Mesenchymal stem cell (in vitro differentiated cells and primary cell): ENCODE data around the gene SERINC5.
"Not testable (repeated sequence)": the region's sequence is repeated elsewhere in the genome, so short reads cannot be mapped to it uniquely, and the experiment has no call there.

Source experiments
- DNase-seq: peaks from one replicate; pipeline ENCODE4 v3.0.0-alpha.2; 2013
- H2AFZ ChIP-seq: one replicate; pipeline ENCODE4 v1.6.1; 2013; ENCODE audit warnings: low read depth, mild to moderate bottlenecking, control low read depth, inconsistent platforms, low read length, moderate library complexity
- H2AK5ac ChIP-seq: 2 replicates; pipeline ENCODE4 v1.6.1; 2013; ENCODE audit warnings: low read length, moderate library complexity, mild to moderate bottlenecking, inconsistent platforms; ENCODE audit not compliant: severe bottlenecking
- H2BK120ac ChIP-seq: one replicate; pipeline ENCODE4 v1.6.1; 2013; ENCODE audit warnings: low read depth, mild to moderate bottlenecking, inconsistent platforms, low read length, moderate library complexity
- H2BK12ac ChIP-seq, 2 experiments: one replicate each; pipeline ENCODE4 v1.6.1; 2013; ENCODE audit warnings: inconsistent platforms in 2 of 2, low read length in 2 of 2, mild to moderate bottlenecking in 2 of 2, moderate library complexity in 2 of 2, control low read depth in 1 of 2
- H2BK15ac ChIP-seq: one replicate; pipeline ENCODE4 v1.6.1; 2013; ENCODE audit warnings: mild to moderate bottlenecking, low read depth, inconsistent platforms; ENCODE audit not compliant: poor library complexity, severe bottlenecking
- H2BK5ac ChIP-seq: 2 replicates; pipeline ENCODE4 v1.6.1; 2013; ENCODE audit warnings: low read depth, mild to moderate bottlenecking, low read length, control low read depth, inconsistent platforms; ENCODE audit not compliant: poor library complexity, severe bottlenecking
- H3K14ac ChIP-seq, 2 experiments: one replicate each; pipeline ENCODE4 v1.6.1; 2013; ENCODE audit warnings: inconsistent platforms in 2 of 2, low read length in 2 of 2, control low read depth in 1 of 2, mild to moderate bottlenecking in 1 of 2, moderate library complexity in 1 of 2
- H3K18ac ChIP-seq, 2 experiments: one replicate each; pipeline ENCODE4 v1.6.1; 2013; ENCODE audit warnings: inconsistent platforms in 2 of 2, low read length in 2 of 2, control low read depth in 1 of 2, low read depth in 1 of 2, mild to moderate bottlenecking in 1 of 2
- H3K23ac ChIP-seq, 2 experiments: one replicate each; pipeline ENCODE4 v1.6.1; 2013; ENCODE audit warnings: inconsistent platforms in 2 of 2, low read length in 2 of 2, mild to moderate bottlenecking in 2 of 2, moderate library complexity in 2 of 2, control low read depth in 1 of 2
- H3K27ac ChIP-seq: 2 replicates; pipeline ENCODE4 v1.5.1; 2013; ENCODE audit warnings: mild to moderate bottlenecking, moderate library complexity, low read length, control low read depth, inconsistent platforms; ENCODE audit not compliant: poor library complexity, severe bottlenecking
- H3K27me3 ChIP-seq, 2 experiments: 2 replicates each; pipeline versions ENCODE4 v1.6.1 to v1.7.0; 2013; ENCODE audit warnings: low read length in 2 of 2, mild to moderate bottlenecking in 2 of 2, moderate library complexity in 2 of 2, control low read depth in 1 of 2, inconsistent platforms in 1 of 2; ENCODE audit not compliant: control insufficient read depth in 1 of 2, insufficient read depth in 1 of 2
- H3K36me3 ChIP-seq, 2 experiments: 2 replicates each; pipeline versions ENCODE4 v1.6.1 to v1.7.0; 2013; ENCODE audit warnings: low read length in 2 of 2, control low read depth in 1 of 2, inconsistent platforms in 1 of 2, low read depth in 1 of 2, mild to moderate bottlenecking in 1 of 2; ENCODE audit not compliant: insufficient read depth in 2 of 2, control insufficient read depth in 1 of 2
- H3K4ac ChIP-seq, 2 experiments: one replicate each; pipeline ENCODE4 v1.6.1; 2013; ENCODE audit warnings: inconsistent platforms in 2 of 2, low read length in 2 of 2, mild to moderate bottlenecking in 2 of 2, moderate library complexity in 2 of 2, control low read depth in 1 of 2, low read depth in 1 of 2
- H3K4me1 ChIP-seq: 2 replicates; pipeline ENCODE4 v1.6.1; 2013; ENCODE audit warnings: low read depth, low read length, control low read depth; ENCODE audit not compliant: control insufficient read depth, insufficient read depth
- H3K4me2 ChIP-seq: 2 replicates; pipeline ENCODE4 v1.6.1; 2013; ENCODE audit warnings: low read length, mild to moderate bottlenecking, inconsistent platforms; ENCODE audit not compliant: poor library complexity, severe bottlenecking
- H3K4me3 ChIP-seq, 2 experiments: 2 replicates each; pipeline versions ENCODE4 v1.5.1 to v1.7.0; 2013; ENCODE audit warnings: low read length in 2 of 2, mild to moderate bottlenecking in 2 of 2, control low read depth in 1 of 2, low read depth in 1 of 2; ENCODE audit not compliant: insufficient read depth in 1 of 2
- H3K79me1 ChIP-seq: replicated peaks from 2 replicates; pipeline ENCODE4 v1.6.1; 2013; ENCODE audit warnings: mild to moderate bottlenecking, control low read depth, low read length, inconsistent platforms; ENCODE audit not compliant: poor library complexity, severe bottlenecking
- H3K9ac ChIP-seq: 2 replicates; pipeline ENCODE4 v1.7.0; 2013; ENCODE audit warnings: mild to moderate bottlenecking, low read length, moderate library complexity
- H3K9me3 ChIP-seq: 2 replicates; pipeline ENCODE4 v1.7.0; 2013; ENCODE audit warnings: mild to moderate bottlenecking, low read length; ENCODE audit not compliant: control insufficient read depth
- H4K8ac ChIP-seq: one replicate; pipeline ENCODE4 v1.6.1; 2013; ENCODE audit warnings: inconsistent platforms, mild to moderate bottlenecking, low read length, moderate library complexity
- H4K91ac ChIP-seq: one replicate; pipeline ENCODE4 v1.6.1; 2013; ENCODE audit warnings: mild to moderate bottlenecking, low read length, inconsistent platforms
- WGBS: methylation state at CpG from one replicate; pipeline ENCODE4 v1.1.7; 2013; ENCODE audit warnings: mixed read lengths; 5-methylcytosine and 5-hydroxymethylcytosine counted together

The SERINC5 gene

DNA sequence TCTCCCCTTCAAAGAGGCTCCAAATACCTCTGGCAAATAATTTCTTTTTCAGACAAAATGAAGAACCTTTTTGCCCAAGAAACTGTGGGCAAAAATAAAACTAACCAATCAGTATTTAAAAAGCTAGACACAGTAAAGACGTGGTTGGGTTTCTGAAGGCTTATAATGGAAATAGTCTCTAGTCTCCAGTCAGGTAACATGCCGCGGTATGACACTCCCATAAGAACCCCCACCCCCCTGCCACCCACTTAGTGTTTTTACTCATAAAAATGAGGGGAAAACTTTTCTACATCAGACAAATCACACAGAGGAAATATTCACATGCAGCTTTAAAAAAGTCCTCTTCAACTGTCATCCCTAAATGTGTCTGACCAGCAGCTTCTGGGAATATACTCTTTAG, 115.4 kb downstream of the SERINC5 start:
- WGBS, result 92% methylated on average over 3 of the region's 3 CpGs
- peak overlapping the region; percentile 71 for H3K9ac ChIP-seq
- no peak overlapping the region for H2AFZ ChIP-seq
- no peak overlapping the region for H3K14ac ChIP-seq
- H2BK12ac ChIP-seq, result no peak overlapping the region
- H3K4me3 ChIP-seq, result no peak overlapping the region
- no peak overlapping the region for H2BK5ac ChIP-seq
- H3K36me3 ChIP-seq, result peaks cover 3 to 22% of the 10 kb centered on the region in 2 experiments
- H3K4me2 ChIP-seq, result no peak overlapping the region
- H2BK120ac ChIP-seq, result no peak overlapping the region
- H3K27me3 ChIP-seq, result no peaks in the 10 kb centered on the region
- no peaks in the 10 kb centered on the region for H3K9me3 ChIP-seq
- H2AK5ac ChIP-seq, result no peak overlapping the region
- no peak overlapping the region for H2BK15ac ChIP-seq
- no peak overlapping the region for H3K18ac ChIP-seq
- H3K4me1 ChIP-seq, result no peaks in the 10 kb centered on the region
- no peak overlapping the region for H4K91ac ChIP-seq
- H3K27ac ChIP-seq, result no peak overlapping the region
- DNase-seq, result no peak
- H3K4ac ChIP-seq, result no peak overlapping the region
- no peaks in the 10 kb centered on the region for H3K79me1 ChIP-seq
- no peak overlapping the region for H3K23ac ChIP-seq
- H4K8ac ChIP-seq, result no peak overlapping the region

DNA sequence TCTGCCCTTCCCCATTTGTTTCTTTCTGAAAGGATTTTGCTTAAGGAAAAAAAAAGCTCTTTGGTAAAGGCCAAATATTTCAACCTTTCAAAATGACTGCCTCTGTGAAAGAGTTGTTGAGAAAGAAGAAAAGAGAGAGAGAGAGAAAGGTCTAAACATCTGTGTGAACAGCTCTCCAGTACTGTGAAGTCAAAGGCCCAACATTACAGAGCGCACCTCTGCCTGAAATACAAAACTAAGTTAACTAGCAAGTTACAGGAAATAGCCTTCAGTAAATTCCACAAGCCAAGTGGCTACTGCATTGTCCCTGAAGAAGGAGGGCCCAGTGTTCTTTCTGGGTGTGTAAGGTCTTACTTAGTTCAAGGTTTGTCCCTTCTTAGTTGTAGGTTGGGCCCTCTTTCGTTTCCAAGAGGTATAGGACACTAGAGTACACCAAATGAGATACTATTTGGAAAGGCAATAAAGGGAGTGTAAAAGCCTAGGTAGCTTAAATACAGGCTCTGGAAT, 116.3 kb downstream of the SERINC5 start:
- Histone ChIP-seq H3K18ac (no peak overlapping the region), H2BK120ac (no peak overlapping the region), H3K36me3 (peaks cover 3 to 16% of the 10 kb centered on the region in 2 experiments), H3K4me2 (no peak overlapping the region), H3K27me3 (no peaks in the 10 kb centered on the region), H2BK15ac (no peak overlapping the region), H2AK5ac (no peak overlapping the region), H3K79me1 (no peaks in the 10 kb centered on the region), H3K23ac (no peak overlapping the region), H4K8ac (no peak overlapping the region), H2BK12ac (no peak overlapping the region), H3K4me3 (no peak overlapping the region), H3K14ac (no peak overlapping the region), H4K91ac (no peak overlapping the region), H2BK5ac (no peak overlapping the region), H2AFZ (no peak overlapping the region), H3K4ac (no peak overlapping the region), H3K27ac (no peak overlapping the region), H3K9me3 (no peaks in the 10 kb centered on the region), H3K4me1 (no peaks in the 10 kb centered on the region), H3K9ac (no peak overlapping the region)
- WGBS, result 85% methylated on average over 1 of the region's 2 CpGs
- no peak for DNase-seq

DNA sequence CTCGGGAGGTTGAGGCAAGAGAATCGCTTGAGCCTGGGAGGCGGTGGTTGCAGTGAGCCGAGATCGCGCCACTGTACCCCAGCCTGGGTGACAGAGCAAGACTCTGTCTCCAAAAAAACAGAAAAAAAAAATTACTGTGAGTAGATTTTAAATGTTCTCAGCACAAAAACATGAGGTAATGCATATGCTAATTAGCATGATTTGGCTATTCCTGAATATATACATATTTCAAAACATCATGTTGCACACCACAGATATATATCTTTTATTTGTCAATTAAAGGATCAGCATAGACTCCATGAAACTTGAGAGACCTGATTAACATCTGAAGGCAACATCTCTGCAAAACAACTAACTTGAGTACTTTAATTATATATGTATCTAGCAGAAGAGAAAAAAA, 117.4 kb downstream of the SERINC5 start:
- Histone ChIP-seq H2BK120ac (no peak overlapping the region), H3K27me3 (no peaks in the 10 kb centered on the region), H4K8ac (no peak overlapping the region), H3K9me3 (no peaks in the 10 kb centered on the region), H2BK12ac (no peak overlapping the region), H3K4me3 (no peak overlapping the region), H3K9ac (no peak overlapping the region), H3K36me3 (peaks cover 3 to 6% of the 10 kb centered on the region in 2 experiments), H4K91ac (no peak overlapping the region), H2AFZ (no peak overlapping the region), H3K4ac (no peak overlapping the region), H2BK15ac (no peak overlapping the region), H2BK5ac (no peak overlapping the region), H3K4me2 (no peak overlapping the region), H3K27ac (no peak overlapping the region), H3K4me1 (no peaks in the 10 kb centered on the region), H2AK5ac (no peak overlapping the region), H3K18ac (no peak overlapping the region), H3K14ac (no peak overlapping the region), H3K79me1 (no peaks in the 10 kb centered on the region), H3K23ac (no peak overlapping the region)
- 100% methylated on average over 6 of the region's 6 CpGs for WGBS
- DNase-seq, result no peak

DNA sequence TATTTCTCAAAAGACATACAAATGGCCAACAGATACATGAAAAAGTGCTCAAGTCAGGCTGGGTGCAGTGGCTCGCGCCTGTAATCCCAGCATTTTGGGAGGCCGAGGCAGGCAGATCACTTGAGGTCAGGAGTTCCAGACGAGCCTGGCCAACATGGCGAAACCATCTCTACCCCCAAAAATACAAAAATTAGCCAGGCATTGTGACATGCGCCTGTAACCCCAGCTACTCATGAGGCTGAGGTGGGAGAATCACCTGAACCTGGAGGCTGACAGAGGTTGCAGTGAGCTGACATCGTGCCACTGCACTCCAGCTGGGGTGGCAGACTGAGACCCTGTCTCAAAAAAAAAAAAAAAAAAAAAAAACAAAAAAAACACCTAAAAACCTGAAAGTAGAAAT, 119.0 kb downstream of the SERINC5 start:
- not testable (repeated sequence) for H3K4me2 ChIP-seq, H3K9ac ChIP-seq, H3K18ac ChIP-seq, H3K36me3 ChIP-seq, H3K9me3 ChIP-seq, H2BK15ac ChIP-seq, H2BK12ac ChIP-seq, H3K27ac ChIP-seq, H2BK5ac ChIP-seq, H3K23ac ChIP-seq, H3K79me1 ChIP-seq, H3K14ac ChIP-seq, H2BK120ac ChIP-seq, H3K27me3 ChIP-seq, H3K4me3 ChIP-seq, H3K4ac ChIP-seq, H4K91ac ChIP-seq, H3K4me1 ChIP-seq, H2AK5ac ChIP-seq, DNase-seq, H4K8ac ChIP-seq, H2AFZ ChIP-seq
- 97% methylated on average over 6 of the region's 7 CpGs for WGBS
